Measurements from ENCODE around the gene IRF2BP2.
"Not testable (repeated sequence)": the region's sequence is repeated elsewhere in the genome, so short reads cannot be mapped to it uniquely, and the experiment has no call there.

IRF2BP2 gene

GRCh38 chr1:234610061-234610665 lies at the start of gene IRF2BP2:
Gene IRF2BP2 (minus strand): TSS chr1:234610178. CDS start chr1:234609494, 684 bp downstream.
- peak; percentile 80 to 81 for DNase-seq

GRCh38 chr1:234659538-234659937 lies 49.6 kb upstream of the IRF2BP2 start:
- no peak for DNase-seq

GRCh38 chr1:234658138-234658537 lies 48.2 kb upstream of the IRF2BP2 start:
- peak in 1 of 2 experiments; percentile 18 for DNase-seq

- peak; percentile 85 for DNase-seq
Measured at GRCh38 chr1:234656944-234657654, 47.1 kb upstream of the IRF2BP2 start.

GRCh38 chr1:234656070-234656895 lies 46.3 kb upstream of the IRF2BP2 start:
- DNase-seq, result no peak

GRCh38 chr1:234655328-234656069 lies 45.5 kb upstream of the IRF2BP2 start:
- no peak for DNase-seq

- DNase-seq, result no peak
Measured at GRCh38 chr1:234654002-234654733, 44.2 kb upstream of the IRF2BP2 start.

GRCh38 chr1:234649432-234650081 lies 39.6 kb upstream of the IRF2BP2 start:
- DNase-seq, result no peak

GRCh38 chr1:234647758-234648157 lies 37.8 kb upstream of the IRF2BP2 start:
- DNase-seq, result no peak

- no peak for DNase-seq
Measured at GRCh38 chr1:234647245-234647644, 37.3 kb upstream of the IRF2BP2 start.

- no peak for DNase-seq
Measured at GRCh38 chr1:234645964-234646363, 36.0 kb upstream of the IRF2BP2 start.

GRCh38 chr1:234645474-234645953 lies 35.5 kb upstream of the IRF2BP2 start:
- DNase-seq, result peak; percentile 51 to 53

- no peak for DNase-seq
Measured at GRCh38 chr1:234644928-234645327, 35.0 kb upstream of the IRF2BP2 start.

GRCh38 chr1:234643850-234644134 lies 33.8 kb upstream of the IRF2BP2 start:
- no peak for DNase-seq

GRCh38 chr1:234643111-234643849 lies 33.3 kb upstream of the IRF2BP2 start:
- no peak for DNase-seq

GRCh38 chr1:234642428-234642827 lies 32.5 kb upstream of the IRF2BP2 start:
- DNase-seq, result no peak

- no peak for DNase-seq
Measured at GRCh38 chr1:234639961-234640360, 30.0 kb upstream of the IRF2BP2 start.

- DNase-seq, result no peak
Measured at GRCh38 chr1:234638832-234639799, 29.1 kb upstream of the IRF2BP2 start.

- not testable (repeated sequence) for DNase-seq
Measured at GRCh38 chr1:234634922-234635321, 24.9 kb upstream of the IRF2BP2 start.

- no peak for DNase-seq
Measured at GRCh38 chr1:234634387-234634786, 24.4 kb upstream of the IRF2BP2 start.

All from Kasumi-1 (cell line).